Hematopoietic multipotent progenitor cell treated with erythropoietin and hydrocortisone succinate and interleukin-3 and kit ligand, for 8 days (in vitro differentiated cells): ENCODE data around the gene GPATCH8.
"Not testable (repeated sequence)": the region's sequence is repeated elsewhere in the genome, so short reads cannot be mapped to it uniquely, and the experiment has no call there.

Experiments used
- DNase-seq: peaks from one replicate; pipeline ENCODE4 v3.0.0-alpha.2; 2015

Gene GPATCH8

GRCh38 chr17:44503147-44504029 lies at the start of gene GPATCH8:
Gene GPATCH8, minus strand, starts transcription at chr17:44503406. Its CDS starts 36 bp downstream, at chr17:44503370.
- peak; percentile 94 for DNase-seq

DNA sequence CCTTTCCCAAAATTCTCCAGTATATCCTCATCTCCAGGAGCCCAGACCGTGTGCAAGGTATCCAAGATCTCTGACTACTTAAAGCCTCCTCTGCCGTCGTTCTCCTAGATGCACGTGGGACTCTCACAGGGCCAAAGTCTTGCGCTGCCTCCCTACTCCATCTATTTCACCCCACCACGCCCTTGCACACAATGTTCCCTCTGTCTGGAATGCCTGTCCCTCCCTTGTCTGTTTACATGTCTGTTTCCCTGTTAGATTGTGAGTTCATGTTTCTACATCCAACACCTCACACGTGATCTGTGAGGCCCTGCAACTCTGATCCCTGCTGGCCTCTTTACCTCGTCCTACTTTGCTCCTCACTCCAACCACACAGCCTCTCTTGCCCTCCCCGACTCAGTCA lies 49.2 kb upstream of the GPATCH8 start:
- no peak for DNase-seq

- no peak for DNase-seq
Measured at GRCh38 chr17:44549686-44550085, 46.5 kb upstream of the GPATCH8 start.

DNA sequence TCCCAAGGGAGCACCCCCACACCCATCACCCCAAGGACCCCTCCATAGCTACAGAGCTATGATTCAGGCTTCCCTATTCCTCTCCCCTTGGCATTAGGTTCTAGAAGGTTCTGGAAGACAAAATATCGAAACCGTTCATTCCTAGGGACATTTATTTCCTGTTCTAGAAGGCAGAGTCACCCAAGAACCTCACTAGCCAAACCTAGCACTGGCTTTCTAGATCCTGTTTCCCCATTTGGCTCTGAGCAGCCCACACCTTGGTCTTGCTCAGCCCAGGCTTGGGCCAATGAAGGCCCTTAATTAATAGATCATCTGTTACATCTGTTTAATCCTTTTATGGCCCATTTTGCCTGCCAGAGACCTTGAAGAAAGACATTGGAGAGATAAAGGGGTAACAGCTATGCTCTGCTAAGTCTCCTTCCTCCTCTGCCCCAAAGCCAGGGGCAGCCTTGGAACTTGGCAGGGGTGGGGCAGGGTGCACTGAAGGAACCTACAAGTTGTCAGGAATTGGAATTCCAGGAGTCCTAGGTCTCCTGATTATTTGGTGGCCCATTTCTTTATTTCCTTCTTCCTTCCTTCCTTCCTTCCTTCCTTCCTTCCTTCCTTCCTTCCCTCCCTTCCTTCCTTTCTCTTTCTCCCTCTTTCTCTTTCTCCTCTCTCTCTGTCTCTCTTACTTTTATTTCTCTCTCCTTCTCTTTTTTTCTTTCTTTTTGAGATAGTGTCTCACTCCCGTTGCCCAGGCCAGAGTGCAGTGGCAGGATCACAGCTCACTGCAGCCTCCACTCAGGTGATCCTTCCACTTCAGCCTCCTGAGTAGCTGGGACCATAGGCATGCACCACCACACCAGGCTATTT lies 45.4 kb upstream of the GPATCH8 start:
- DNase-seq, result no peak

GRCh38 chr17:44547625-44548267 lies 44.5 kb upstream of the GPATCH8 start:
- DNase-seq, result no peak

GRCh38 chr17:44546671-44547606 lies 43.7 kb upstream of the GPATCH8 start:
- no peak for DNase-seq

DNA sequence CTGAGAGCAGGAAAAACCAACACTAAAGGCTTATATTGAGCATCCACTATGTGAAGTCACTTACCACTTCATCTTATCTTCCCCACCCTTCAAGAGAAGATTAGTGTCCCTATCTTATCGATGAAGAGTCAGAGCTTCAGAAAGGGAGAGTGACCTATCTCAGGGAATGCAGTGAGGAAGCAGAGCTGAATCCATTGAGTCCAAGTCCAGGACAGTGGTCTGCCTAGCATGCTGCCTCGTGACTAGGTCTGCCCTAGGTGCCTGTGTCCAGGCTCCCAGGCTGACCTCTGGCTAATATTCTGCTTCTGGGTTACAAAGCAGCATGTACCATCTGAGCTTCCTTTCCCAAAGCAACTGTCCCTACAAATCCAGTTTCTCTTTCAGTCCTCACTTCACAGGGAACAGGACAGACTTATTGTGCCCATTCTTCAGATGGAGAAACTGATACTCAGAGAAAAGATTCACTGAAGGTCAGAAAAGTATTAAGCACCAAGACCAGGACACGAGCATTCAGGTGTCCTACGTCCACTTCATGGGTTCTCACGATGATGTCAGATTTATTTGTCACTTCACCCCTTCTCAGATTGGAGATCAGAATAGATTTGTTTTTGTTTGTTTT lies 40.8 kb upstream of the GPATCH8 start:
- no peak for DNase-seq

- DNase-seq, result no peak
Measured at GRCh38 chr17:44543213-44543904, 40.2 kb upstream of the GPATCH8 start.

- no peak for DNase-seq
Measured at GRCh38 chr17:44541884-44542581, 38.8 kb upstream of the GPATCH8 start.

GRCh38 chr17:44540246-44541084 lies 37.3 kb upstream of the GPATCH8 start:
- DNase-seq, result no peak

DNA sequence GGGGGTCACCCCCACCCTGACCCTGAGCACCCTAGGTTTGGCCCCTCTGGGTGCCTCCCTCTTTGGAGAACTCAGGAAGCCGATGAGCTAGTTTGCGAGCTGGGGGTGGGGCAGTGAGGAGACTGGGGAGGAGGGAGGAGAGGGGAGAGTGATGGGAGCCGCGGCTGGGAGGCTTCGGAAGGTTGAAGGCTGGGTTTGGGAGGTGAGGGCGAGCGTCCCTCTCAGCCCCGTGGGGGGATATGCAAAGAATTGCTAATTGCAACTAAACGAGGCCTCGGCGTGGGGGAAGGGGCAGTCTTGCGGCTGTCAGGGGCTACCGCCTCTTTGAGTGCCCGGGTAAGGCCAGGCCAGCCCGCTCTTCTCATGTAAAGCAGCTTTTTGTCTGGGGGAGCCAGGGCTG lies 36.5 kb upstream of the GPATCH8 start:
- no peak for DNase-seq

- DNase-seq, result not testable (repeated sequence)
Measured at GRCh38 chr17:44537922-44538321, 34.7 kb upstream of the GPATCH8 start.

- DNase-seq, result no peak
Measured at GRCh38 chr17:44536090-44536953, 33.1 kb upstream of the GPATCH8 start.

DNA sequence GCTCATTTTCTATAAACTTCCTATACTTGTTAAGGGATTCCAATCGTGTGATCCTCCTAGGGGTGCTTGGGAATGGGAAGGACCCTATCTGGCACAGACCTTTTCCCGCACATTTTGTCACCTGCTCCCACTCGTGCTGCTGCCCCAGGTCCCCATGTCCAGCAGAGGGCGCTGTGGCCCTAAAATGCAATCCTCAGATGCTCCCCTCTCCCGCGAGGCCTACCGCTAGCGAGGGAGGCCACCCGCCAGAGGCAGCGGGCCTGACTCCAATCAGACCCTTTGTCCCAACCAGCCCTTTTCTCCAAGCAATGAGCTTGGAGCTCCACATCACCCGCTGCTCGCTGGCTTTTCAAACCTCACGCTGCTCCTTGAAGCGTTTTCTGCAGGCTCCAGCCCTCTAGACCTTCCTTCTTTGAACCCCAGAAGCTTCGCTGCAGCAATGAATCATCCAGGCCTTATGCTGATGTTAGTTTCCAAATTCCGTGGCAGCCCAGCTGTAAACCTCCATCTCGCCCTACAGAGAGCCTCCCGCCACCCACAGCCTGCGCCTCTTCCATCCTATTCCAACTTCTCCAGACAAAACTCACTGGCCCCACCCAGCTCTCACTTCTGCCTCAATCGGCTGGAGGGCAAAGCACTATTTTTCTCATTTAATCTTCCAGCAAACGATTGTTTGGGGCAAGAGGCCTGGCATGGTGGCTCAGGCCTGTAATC lies 30.5 kb upstream of the GPATCH8 start:
- DNase-seq, result peak; percentile 81

DNA sequence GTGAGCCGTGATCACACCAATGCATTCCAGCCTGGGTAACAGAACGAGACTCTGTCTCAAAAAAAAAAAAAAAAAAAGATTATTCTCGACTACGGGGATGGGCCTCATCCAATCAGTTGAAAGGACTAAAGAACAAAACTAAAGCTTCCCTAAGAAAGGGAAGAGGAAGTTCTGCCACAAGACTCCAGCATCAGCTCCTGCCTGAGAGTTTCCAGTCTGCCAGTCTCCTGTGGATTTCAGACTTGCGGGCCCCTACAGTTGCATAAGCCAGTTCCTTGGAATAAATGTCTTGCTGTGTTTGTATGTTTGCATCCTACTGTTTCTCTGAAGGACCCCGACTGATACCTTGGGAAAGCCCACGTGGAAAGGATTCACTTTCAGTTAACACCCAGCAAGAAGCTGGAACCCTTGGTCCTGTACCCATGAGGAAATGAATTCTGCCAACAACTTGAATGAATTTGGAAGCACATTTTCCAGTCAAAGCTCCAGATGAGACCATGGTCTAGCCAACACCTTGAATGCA lies 27.8 kb upstream of the GPATCH8 start:
- DNase-seq, result no peak

- no peak for DNase-seq
Measured at GRCh38 chr17:44529864-44530263, 26.7 kb upstream of the GPATCH8 start.

- DNase-seq, result no peak
Measured at GRCh38 chr17:44527954-44528353, 24.7 kb upstream of the GPATCH8 start.
